NCI-H1436 (cell line): ENCODE results near the gene MBD3.

ENCODE experiments used
- DNase-seq: peaks from one replicate; lab custom pipeline; 2025; lab: John Stamatoyannopoulos, UW

Gene MBD3

GRCh38 chr19:1598777-1599459, 6.3 kb upstream of the MBD3 start:
- DNase-seq, result no peak

- no peak for DNase-seq
Observed at GRCh38 chr19:1593501-1593772, 772 bp upstream of the MBD3 start.

- peak; percentile 82 for DNase-seq
Observed at GRCh38 chr19:1592024-1592754, 476 bp downstream of the MBD3 start.

DNA sequence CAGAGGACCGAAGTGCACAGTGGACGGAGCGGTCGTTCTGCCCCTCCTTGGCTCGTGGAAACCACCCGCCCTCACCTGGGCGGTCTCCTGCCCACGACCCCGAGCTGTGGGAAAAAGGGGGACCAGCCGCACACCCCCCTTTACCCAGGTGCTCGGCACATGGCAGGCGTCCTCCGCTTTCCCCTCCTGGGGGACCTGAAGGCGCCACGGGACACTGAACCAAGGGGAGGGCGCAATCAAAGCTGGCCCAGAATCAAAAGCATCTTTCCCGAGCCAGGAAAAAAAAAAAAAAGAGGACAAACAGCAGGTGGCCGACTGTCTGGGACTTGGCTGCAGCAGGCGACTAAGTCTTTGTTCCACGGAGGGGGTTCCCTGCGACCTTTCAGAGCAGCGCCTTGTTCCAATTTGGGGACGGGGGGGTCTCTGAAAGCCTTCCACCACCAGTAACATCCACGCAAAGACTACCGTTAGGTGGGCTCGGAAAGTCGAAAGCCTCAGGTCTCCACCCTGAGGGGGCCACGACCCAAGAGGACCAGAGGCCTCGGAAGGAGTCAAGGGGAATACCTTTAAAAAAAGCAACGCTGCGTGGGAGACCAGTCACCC, 1.1 kb downstream of the MBD3 start:
- DNase-seq, result no peak

- DNase-seq, result no peak
Observed at GRCh38 chr19:1590641-1591397, 1.8 kb downstream of the MBD3 start.

DNA sequence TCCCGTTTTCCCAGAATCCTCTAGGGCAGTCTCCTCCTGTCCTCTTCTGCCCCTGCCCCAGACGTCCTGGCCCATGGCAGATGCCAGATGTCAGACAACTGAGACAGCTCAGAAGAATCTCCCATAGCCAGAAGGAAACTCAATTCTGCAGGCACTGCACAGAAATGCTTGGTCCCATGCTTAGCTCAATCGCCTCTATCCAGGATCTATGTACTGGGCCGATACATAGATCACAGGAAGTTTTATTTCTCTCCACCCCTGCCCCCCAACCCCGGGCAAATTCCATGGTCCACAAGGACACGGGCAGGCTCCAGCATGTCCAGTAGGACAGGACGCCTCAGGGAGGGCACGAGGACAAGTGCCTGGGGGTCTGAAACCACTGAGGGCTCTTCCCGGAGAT, 4.8 kb downstream of the MBD3 start:
- DNase-seq, result no peak

DNA sequence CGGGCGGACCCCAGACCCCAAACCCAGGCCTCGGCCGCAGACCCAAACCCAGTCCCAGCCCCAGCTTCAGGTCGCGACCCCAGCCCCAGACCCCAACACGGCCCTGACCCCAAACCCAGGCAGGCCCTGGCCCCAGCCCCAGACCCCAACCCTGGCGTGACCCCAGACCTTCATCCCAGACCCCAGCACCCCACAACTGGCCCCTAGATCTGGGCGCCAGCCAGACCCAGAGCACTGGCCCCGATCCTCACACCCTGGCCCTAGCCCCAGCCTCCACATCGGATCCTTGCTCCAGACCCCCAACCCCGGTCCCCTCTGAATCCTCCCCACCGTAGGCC, 7.5 kb downstream of the MBD3 start:
- DNase-seq, result no peak

- DNase-seq, result no peak
Observed at GRCh38 chr19:1584500-1585242, 8.0 kb downstream of the MBD3 start.

DNA sequence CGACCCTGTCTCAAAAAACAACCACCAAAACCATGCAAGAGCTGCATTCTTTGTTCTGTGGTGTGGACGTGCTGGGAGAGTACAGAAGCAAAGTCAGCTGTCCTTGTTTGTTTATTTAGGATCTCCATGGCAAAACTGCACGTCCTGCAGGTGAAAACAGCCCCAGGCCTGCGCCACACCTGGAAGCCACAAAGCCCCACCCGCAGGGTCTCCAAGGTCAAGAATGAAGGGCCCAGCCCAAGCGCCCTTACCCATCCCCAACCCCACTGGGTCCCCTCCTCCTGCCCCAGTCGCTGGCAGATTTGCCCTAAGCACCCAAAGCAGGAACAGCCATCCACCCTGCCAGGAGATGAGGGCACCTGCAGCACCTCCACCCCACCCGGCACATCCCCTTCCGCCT, 10.5 kb downstream of the MBD3 start:
- DNase-seq, result no peak

DNA sequence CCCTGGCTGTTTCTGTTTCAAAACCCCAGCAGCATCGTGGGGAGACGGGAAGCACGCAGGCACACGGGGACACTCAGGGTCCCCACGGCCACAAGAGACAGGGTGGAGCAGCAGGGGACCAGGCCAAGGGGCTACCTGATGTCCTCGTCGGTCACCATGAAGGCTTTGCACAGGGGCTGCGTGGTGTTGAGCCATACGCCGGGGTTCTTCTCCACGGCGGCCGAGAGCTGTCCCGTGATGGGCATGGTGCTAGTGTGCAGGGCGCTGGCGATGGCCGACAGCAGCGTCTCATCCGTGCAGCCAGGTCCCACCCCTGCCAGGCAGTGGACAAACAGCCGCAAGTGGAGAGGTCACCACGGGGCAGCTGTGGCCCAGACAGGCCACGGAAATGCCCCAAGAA, 11.7 kb downstream of the MBD3 start:
- no peak for DNase-seq

GRCh38 chr19:1580382-1580781, 12.3 kb downstream of the MBD3 start:
- no peak for DNase-seq

- no peak for DNase-seq
Observed at GRCh38 chr19:1579222-1579621, 13.4 kb downstream of the MBD3 start.

- DNase-seq, result no peak
Observed at GRCh38 chr19:1577929-1578618, 14.6 kb downstream of the MBD3 start.

- no peak for DNase-seq
Observed at GRCh38 chr19:1577090-1577928, 15.4 kb downstream of the MBD3 start.

DNA sequence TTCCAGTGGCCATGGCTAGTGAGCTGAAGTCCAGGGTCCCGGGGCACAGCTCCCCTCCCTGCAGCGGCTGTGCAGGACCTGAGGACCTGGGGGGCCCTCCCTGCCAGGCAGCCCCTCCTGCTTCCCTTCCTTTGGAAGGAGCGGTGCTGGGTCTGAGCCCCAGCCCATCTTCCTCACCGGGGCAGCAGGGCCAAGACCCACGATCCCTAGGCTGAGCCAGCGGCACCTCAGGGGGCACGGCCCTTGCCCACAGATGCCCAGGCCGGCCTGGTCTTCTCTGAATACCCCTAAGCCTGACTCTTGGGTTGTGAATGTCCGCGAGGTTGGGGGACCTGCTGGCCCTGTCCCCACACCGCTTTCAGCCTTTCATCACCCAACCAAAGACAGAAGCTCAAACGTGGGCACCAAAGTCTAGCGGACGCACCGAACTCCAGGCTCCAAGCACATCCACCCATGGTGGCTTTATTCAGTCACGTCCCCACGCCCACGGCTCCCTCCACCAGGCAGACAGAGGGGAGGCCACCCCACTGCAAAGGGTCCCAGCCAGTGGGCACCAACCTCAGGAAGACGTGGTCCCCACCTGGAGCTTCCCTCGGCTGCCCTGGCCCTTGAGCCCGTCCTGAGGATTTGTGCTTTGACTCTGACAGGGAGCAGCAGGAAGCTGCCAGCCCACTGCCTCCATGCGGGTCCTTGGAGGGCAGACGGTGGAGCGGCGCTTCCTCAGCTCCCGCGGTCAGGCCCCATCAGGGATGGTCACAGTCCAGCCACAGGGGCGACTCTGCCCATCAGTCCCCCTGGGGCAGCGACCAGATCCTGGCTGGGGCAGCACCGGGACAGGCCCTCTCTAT, 16.2 kb downstream of the MBD3 start:
- no peak for DNase-seq

- no peak for DNase-seq
Observed at GRCh38 chr19:1575323-1576241, 17.1 kb downstream of the MBD3 start.

DNA sequence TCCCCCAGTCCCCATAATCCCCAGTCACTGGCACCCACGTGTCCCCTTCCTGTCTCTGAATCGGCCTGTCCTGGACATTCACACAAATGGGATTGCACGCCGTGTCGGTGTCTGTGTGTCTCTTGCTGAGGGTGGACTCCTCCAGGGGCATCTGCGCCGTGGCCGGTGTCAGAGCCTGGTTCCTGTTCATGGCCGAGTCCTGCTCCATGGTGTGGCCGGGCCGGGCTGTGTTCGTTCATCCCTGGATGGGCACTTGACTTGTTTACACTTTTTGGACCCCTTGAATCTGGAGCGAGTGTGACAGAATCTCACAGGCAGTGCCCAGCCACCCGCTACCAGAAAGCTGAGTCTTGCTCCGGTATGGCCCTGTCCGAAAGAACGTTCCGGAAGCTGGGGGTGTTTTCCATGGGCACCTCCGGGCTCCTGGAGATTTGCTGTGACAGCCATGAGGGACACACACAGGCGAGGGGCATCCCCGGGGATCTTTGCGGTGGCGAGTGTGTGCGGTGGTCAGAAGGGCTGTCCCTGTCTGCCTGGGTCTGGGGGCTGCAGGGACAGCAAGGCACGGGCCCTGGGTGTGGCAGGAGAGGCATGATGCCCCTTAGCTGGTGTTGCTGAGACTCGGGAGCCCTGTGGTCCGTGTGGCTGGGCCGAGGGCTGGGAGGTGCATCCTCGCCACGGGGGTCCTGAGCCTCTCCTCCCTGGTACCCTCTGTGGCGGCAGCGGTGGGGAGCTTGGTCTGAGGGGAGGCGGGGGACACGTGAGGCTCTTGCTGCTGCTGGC, 18.1 kb downstream of the MBD3 start:
- no peak for DNase-seq

DNA sequence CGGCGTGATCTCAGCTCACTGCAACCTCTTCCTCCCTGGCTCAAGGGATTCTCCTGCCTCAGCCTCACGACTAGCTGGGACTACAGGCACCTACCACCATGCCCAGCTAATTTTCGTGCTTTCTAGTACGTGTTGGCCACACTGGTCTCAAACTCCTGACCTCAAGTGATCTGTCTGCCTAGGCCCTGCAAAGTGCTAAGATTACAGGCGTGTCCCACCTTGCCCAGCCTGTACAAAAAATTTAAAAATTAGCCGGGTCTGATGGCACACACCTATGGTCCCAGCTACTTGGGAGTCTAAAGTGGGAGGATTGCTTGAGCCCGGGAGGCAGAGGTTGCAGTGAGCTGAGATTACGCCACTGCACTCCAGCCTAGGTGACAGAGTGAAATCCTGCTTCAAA, 19.9 kb downstream of the MBD3 start:
- no peak for DNase-seq
